NCI-H82 (cell line): Measurements from ENCODE around the gene PELI3.

Source experiments
- DNase-seq: peaks from one replicate; lab custom pipeline; 2025; lab: John Stamatoyannopoulos, UW

Gene PELI3

GRCh38 chr11:66475349-66476172 lies 8.9 kb downstream of the PELI3 start:
- no peak for DNase-seq

- no peak for DNase-seq
These were observed 9.6 kb downstream of the PELI3 start for GRCh38 chr11:66476173-66476840.

- DNase-seq: peak; percentile 38
These were observed 10.1 kb downstream of the PELI3 start for GRCh38 chr11:66476841-66477251.

- DNase-seq: no peak
These were observed 10.8 kb downstream of the PELI3 start for GRCh38 chr11:66477263-66478201.

DNA sequence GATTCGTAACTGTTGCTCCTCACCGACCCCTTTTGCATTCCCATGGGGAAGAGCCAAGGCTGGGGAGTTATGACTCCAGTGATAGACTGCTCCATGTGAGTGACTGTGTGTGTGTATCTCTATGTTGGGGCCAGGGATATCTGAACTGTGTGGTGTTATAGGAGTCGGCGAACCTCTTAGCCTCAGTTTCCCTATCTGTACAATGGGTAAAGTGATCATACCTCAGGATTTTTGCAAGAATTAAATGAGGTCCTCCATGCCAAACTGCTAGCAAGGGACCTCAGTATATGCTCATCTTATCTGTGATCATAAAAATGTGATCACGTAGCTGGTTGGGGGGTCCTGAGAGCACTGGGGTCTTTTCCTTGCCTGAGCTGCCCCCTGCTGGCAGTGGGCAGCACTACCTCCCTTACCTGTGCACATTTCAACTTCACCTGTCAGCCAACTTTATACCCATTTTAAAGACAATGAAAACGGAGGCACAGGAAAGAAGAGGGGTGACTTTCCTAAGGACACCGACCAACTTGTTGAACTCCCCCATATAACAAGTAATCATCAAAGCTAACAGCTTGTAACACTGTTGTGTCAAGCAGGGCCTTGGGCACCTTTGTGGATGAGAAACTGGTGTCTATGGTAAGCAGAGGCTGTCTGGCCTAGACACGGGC lies 12.2 kb downstream of the PELI3 start:
- peak; percentile 54 for DNase-seq

- peak; percentile 87 for DNase-seq
These were observed 12.8 kb downstream of the PELI3 start for GRCh38 chr11:66479394-66480116.

- DNase-seq: peak; percentile 96
These were observed 13.6 kb downstream of the PELI3 start, which contains the start of gene DPP3 for GRCh38 chr11:66480117-66480938. Gene DPP3, plus strand, starts transcription at chr11:66480434. Its CDS starts 1,767 bp downstream, at chr11:66482201.

GRCh38 chr11:66484806-66485380 lies 18.2 kb downstream of the PELI3 start:
- no peak for DNase-seq

DNA sequence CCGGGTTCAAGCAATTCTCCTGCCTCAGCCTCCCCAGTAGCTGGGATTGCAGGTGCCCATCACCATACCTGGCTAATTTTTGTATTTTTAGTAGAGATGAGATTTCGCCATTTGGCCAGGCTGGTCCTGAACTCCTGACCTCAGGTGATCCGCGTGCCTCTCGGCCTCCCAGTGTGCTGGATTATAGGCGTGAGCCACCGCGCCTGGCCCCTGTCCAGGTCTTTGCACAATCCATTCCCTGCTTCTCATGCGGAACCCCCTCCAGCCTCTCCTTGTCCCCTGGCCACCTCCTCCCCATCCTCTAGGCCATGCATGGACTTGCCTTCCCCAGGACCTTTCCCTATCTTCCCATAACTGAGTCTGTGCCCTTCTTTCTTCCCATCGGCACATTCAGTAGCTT lies 22.3 kb downstream of the PELI3 start:
- no peak for DNase-seq

DNA sequence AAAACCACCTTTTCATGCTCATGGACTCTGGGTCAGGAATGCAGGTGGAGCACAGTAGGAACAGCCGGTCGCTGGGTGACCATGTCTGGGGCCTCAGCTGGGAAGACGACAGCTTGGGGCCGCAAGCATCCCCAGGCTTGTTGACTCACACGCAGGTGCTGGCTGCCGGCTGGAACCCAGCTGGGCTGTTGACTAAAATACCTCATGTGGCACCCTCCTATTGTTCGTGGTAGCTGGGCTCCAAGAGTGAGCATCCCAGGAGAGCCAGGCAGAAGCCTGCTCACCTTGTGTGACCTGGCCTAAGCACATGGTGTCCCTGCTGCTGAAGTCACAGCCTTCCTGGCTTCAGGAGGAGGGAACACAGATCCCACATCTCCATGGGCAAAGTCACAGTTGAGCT lies 22.9 kb downstream of the PELI3 start:
- DNase-seq: peak; percentile 83

GRCh38 chr11:66491315-66491935 lies 24.7 kb downstream of the PELI3 start:
- DNase-seq: peak; percentile 77

DNA sequence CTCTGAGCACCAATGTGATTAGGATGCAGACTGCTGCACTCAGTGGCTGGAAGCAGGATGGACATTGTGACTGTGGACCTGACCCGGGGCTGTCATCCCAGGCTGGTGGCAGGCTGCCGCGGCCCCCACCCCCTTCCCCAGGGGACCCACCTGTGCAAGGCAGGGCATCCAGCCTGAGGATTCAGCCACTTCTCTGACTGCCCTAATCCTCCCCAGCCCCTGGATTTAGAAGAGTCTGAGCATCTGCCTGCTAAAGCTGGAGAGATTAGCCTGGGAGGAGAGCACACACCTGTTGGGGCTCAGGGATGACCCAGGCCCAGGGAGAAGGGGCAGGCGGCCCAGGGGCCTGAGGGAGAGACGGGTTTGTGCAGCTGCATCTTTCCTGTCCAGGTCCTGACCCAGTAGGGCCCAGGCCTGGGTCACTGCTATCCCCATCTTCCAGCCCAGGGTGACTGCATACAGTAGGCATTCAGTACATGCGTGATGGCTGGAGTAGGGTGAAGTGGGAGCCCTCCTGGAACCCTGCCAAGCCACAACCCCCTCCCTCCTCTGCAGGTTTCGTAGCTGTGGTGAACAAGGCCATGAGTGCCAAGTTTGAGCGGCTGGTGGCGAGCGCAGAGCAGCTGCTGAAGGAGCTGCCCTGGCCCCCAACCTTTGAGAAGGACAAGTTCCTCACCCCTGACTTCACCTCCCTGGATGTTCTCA lies 25.6 kb downstream of the PELI3 start:
- peak; percentile 96 for DNase-seq

DNA sequence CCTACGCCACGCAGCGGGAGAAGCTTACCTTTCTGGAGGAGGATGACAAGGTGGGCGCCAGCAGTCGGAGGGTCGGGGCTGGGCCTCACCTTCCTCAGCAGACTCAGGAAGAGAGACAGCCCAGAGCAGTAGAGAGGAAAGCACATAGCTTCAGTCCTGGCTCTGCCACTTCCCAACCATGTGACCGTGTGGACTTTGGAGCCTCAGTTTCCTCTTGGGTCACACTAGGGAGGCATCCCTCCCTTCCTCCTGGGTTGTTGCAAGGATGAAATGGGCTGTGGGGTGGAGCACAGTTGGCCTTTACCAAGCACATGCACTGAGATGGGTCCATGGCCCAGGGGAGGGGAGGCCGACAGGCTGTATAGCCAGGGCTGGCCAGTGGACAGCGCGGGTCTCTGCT lies 26.4 kb downstream of the PELI3 start:
- DNase-seq: no peak

- DNase-seq: no peak
These were observed 27.8 kb downstream of the PELI3 start for GRCh38 chr11:66494458-66494857.

- no peak for DNase-seq
These were observed 28.2 kb downstream of the PELI3 start for GRCh38 chr11:66494935-66495334.

- DNase-seq: peak; percentile 19
These were observed 28.7 kb downstream of the PELI3 start for GRCh38 chr11:66495401-66495854.

DNA sequence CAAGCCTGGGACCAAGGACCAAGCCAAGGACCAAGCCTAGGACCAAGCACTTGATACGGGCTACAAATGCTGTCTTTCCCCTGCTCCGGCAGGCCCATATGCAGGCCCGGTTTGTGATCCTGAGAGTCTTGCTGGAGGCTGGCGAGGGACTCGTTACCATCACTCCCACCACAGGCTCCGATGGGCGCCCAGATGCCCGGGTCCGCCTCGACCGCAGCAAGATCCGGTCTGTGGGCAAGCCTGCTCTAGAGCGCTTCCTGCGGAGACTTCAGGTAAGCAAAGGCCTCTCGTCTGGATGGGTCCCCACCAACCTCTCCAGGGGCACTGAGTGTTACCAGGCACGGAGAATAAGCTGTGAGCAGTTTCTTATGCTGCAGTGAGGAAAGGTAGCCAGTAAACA lies 30.5 kb downstream of the PELI3 start:
- DNase-seq: no peak

GRCh38 chr11:66498506-66498905 lies 31.8 kb downstream of the PELI3 start:
- no peak for DNase-seq
